UCSD-AML1 (cell line): Measurements from ENCODE around the gene CLEC18A.
"Not testable (repeated sequence)": the region's sequence is repeated elsewhere in the genome, so short reads cannot be mapped to it uniquely, and the experiment has no call there.

Experiments used
- DNase-seq: peaks from one replicate; lab custom pipeline; 2025; ENCODE audit not compliant: unreplicated experiment; lab: John Stamatoyannopoulos, UW

The CLEC18A gene

GRCh38 chr16:69929480-69929879 is 21.7 kb upstream of the CLEC18A start:
- DNase-seq, result no peak

GRCh38 chr16:69930117-69930776 is 20.9 kb upstream of the CLEC18A start:
- peak; percentile 44 for DNase-seq

GRCh38 chr16:69931631-69932030 is 19.5 kb upstream of the CLEC18A start:
- DNase-seq, result no peak

GRCh38 chr16:69932228-69932627 is 18.9 kb upstream of the CLEC18A start:
- DNase-seq, result no peak

- DNase-seq, result no peak
Measured at GRCh38 chr16:69932691-69933392, 18.3 kb upstream of the CLEC18A start.

GRCh38 chr16:69934044-69934443 is 17.1 kb upstream of the CLEC18A start:
- no peak for DNase-seq

GRCh38 chr16:69934751-69935150 is 16.4 kb upstream of the CLEC18A start:
- DNase-seq, result no peak

GRCh38 chr16:69935278-69935711 is 15.8 kb upstream of the CLEC18A start:
- no peak for DNase-seq

- DNase-seq, result no peak
Measured at GRCh38 chr16:69935740-69936139, 15.4 kb upstream of the CLEC18A start.

- DNase-seq, result no peak
Measured at GRCh38 chr16:69936252-69936651, 14.9 kb upstream of the CLEC18A start.

GRCh38 chr16:69936751-69937211 is 14.4 kb upstream of the CLEC18A start:
- DNase-seq, result no peak

GRCh38 chr16:69937465-69937951 is 13.6 kb upstream of the CLEC18A start:
- DNase-seq, result no peak

- DNase-seq, result no peak
Measured at GRCh38 chr16:69938981-69939820, 11.9 kb upstream of the CLEC18A start.

- DNase-seq, result no peak
Measured at GRCh38 chr16:69939821-69940585, 11.1 kb upstream of the CLEC18A start.

GRCh38 chr16:69940676-69941075 is 10.5 kb upstream of the CLEC18A start:
- no peak for DNase-seq

GRCh38 chr16:69941251-69942098 is 9.7 kb upstream of the CLEC18A start:
- DNase-seq, result no peak

GRCh38 chr16:69942099-69942491 is 9.0 kb upstream of the CLEC18A start:
- no peak for DNase-seq

- DNase-seq, result no peak
Measured at GRCh38 chr16:69942627-69943170, 8.4 kb upstream of the CLEC18A start.

- DNase-seq, result not testable (repeated sequence)
Measured at GRCh38 chr16:69943241-69944036, 7.7 kb upstream of the CLEC18A start.
